ENCODE data around the gene METRN.
A peak's percentile ranks its signal among the peaks of the same experiment; 100 is the strongest.

The METRN gene

DNA sequence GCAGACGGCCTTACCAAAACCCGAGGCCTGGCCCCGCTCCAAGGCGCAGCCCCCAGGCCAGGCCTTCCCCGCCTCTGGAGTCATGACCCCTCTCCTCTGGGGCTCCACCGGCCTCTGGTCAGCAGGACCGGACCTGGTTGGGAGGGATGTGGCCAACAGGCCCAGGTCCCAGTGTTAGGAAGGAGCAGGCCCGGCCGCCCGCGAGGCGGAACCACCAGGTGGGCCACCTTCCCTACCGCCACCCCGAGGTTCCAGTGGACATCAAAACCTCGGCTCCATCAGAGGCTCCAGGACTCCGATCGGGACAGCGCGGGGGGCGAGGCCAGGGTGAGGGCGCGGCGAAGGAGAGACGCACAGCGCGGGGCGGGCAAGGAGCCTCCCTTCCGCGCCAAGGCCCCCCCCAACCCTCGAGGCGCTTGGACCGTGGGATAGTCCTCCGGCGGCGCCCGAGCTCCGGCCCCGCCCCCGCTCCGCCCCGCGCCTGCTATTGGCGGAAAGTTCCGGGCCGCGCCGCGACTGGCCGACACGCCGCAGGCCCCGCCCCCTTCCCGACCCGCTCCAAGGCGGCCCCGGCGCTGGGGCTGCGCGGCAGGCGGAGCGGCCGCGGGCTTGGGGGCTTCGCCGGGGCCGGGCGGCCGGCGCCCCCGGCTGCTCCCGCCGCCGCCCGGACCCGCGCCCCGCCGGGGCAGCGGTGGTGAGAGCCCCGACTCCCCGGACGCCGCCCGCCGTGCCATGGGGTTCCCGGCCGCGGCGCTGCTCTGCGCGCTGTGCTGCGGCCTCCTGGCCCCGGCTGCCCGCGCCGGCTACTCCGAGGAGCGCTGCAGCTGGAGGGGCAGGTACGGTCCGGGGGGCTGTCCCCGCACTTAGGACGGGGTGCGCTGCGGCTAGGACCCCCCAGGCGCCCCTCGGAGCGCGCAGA lies at the start of gene METRN:
Gene METRN, plus strand, starts transcription at position 561 of the 919 bp plus-strand sequence. Its CDS starts 172 bp downstream, at position 733.
- DNase-seq, result peak; percentile 26 to 40

- no peak for DNase-seq
Observed at GRCh38 chr16:666572-666971, 48.3 kb upstream of the METRN start.

DNA sequence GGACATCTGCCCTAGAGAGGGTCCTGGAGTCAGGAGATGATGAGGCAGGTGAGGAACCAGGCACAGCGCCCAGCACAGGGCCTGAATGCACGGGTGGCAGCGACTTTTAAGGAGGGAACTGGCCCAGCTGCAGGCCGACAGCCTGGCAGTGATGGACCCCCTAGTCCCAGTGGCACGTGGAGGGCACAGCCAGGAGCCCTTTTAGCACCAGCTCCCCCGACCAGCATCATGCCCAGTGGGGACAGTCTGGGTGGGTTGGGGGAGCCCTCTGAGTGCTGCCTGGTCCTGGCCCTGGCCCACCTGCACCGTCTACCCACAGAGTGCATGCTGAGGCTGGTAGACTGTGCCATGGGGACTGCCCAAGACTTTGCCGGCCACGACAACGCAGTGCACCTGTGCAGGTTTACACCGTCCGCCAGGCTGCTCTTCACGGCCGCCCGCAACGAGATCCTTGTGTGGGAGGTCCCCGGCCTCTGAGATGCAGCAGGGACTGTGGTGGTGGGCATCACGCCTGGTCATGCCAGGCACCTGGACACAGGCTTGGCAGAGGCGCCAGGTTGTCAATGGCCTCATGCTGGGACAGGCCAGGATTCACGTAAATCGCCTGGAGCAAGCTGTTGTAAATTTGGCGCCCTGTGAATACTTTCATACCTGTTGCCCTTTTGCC lies 47.7 kb upstream of the METRN start:
- DNase-seq, result no peak

- peak; percentile 59 to 72 for DNase-seq
Observed at GRCh38 chr16:667780-668518, 47.0 kb upstream of the METRN start, which contains the start of gene RHOT2. RHOT2 (plus strand) TSS chr16:668132; CDS start chr16:668200, 68 bp downstream.

- DNase-seq, result no peak
Observed at GRCh38 chr16:668519-669171, 46.3 kb upstream of the METRN start.

DNA sequence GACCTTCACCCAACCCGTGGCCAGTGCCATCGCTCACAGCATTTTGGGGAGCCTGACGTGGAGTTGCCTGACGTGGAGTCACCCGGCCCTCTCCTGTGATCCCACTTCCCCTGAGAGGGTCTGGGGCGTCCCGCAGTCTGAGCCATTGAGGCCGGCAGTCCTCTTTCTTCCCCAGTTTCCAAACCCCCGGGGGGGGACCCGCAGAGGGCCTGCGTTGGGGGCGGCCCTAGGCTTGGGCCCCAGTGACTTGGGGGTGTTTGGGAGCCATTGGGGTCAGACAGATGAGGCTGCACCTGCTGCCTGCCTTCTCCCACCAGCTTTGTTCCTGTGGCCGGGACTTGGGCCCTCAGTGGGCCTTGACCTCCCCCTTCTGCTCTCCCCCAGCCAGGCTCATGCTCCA lies 45.3 kb upstream of the METRN start:
- no peak for DNase-seq

DNA sequence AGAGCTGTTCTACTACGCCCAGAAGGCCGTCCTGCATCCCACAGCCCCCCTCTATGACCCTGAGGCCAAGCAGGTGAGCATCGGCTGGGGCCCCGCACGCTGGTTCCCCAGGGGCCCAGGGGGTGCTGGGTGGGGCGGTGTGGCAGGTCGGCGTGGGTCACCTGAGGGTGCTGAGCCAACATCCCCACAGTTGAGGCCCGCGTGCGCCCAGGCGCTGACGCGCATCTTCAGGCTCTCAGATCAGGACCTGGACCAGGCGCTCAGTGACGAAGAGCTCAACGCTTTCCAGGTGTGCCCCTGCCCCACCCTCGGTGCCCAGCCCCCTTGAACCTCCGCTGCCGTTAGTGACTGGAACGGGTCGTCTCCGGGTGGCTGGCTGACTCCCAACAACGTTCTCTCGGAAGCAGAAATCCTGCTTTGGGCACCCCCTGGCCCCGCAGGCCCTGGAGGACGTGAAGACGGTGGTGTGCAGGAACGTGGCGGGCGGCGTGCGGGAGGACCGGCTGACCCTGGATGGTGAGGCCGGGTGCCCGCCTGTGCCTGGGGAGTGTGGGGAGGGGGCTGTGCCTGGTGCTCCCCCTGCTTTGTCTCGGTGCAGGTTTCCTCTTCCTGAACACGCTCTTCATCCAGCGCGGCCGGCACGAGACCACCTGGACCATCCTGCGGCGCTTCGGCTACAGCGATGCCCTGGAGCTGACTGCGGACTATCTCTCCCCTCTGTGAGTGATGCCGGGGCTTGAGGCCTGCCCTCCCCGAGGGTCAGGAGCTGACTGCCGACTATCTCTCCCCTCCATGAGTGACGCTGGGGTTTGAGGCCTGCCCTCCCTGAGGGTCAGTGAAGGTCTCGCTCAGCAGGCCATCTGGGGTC lies 44.2 kb upstream of the METRN start:
- DNase-seq, result no peak

DNA sequence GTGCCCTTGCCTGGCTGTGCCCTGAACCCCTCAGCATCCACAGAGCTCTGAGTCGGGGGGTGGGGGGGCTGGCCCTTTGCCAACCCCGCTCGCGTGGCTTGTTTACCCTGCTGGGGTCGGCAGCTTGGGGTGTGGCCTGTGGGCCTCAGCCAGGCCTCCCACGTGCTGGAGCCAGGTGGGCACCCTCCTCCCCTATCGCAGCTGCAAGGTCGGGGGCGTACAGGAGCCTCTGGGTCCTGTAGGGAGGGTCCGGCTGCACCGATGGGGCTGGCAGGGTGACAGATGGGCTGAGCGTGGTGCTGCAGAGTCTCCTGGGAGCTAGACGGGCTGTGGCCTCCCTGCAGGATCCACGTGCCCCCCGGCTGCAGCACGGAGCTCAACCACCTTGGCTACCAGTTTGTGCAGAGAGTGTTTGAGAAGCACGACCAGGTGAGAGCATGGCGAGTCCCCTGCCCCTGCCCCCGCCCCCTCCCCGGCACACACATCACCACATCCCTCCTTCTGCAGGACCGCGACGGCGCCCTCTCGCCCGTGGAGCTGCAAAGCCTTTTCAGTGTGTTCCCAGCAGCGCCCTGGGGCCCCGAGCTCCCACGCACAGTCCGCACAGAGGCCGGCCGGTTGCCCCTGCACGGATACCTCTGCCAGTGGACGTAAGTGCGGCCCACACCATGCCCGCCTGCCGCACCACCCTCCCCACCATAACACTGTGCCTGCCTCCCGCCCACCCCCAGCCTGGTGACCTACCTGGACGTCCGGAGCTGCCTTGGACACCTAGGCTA lies 43.4 kb upstream of the METRN start:
- no peak for DNase-seq

DNA sequence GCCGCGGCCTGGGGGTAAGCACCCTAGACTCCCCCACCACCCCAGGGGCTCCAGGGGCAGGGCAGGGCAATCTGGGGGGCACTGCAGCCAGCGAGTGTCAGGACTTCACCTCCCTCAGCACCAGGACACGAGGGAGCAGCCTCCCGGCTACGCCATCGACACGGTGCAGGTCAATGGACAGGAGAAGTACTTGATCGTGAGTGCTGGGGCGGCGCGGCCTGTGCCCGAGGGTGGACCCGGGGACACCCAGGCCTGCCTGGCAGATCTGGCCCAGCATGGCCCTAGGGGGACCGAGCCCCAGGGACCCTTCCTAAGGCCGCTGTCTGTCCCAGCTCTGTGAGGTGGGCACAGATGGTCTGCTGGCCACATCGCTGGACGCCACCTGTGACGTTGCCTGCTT lies 42.5 kb upstream of the METRN start:
- DNase-seq, result no peak

GRCh38 chr16:672851-673250 lies 42.1 kb upstream of the METRN start:
- no peak for DNase-seq

- no peak for DNase-seq
Observed at GRCh38 chr16:673399-673991, 41.4 kb upstream of the METRN start.

DNA sequence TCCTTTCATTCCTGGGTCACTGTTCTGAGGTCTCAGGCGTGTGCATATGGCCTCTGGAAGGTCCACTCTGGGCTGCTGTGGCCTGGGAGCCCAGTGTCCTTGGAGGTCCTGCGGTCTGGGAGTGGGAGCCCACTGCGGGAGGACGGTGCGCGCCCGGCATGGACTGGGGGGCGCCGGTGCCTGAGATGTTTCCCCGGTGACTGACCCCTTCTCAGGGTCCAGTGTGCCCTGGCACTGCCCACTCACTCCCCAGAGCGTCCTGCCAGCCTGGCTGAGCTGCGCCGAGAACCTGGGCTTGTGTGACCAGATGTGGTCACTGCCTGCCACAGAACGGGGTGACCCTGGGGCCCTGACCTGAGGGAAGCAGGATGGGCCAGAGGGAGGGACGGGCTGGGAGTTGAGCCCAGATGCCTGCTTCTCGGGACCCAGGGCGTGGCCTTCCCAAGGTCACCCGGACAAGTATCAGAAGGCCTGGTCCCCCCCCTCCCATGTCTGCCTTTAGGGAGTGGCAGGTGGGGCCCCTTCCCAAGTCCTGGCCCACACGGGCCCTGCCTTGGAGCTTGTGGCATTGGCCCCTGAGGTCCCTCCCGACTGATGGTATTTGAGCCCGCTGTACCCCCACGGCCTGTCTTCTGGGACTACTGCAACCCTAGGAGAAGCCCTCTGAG lies 40.6 kb upstream of the METRN start:
- DNase-seq, result no peak

DNA sequence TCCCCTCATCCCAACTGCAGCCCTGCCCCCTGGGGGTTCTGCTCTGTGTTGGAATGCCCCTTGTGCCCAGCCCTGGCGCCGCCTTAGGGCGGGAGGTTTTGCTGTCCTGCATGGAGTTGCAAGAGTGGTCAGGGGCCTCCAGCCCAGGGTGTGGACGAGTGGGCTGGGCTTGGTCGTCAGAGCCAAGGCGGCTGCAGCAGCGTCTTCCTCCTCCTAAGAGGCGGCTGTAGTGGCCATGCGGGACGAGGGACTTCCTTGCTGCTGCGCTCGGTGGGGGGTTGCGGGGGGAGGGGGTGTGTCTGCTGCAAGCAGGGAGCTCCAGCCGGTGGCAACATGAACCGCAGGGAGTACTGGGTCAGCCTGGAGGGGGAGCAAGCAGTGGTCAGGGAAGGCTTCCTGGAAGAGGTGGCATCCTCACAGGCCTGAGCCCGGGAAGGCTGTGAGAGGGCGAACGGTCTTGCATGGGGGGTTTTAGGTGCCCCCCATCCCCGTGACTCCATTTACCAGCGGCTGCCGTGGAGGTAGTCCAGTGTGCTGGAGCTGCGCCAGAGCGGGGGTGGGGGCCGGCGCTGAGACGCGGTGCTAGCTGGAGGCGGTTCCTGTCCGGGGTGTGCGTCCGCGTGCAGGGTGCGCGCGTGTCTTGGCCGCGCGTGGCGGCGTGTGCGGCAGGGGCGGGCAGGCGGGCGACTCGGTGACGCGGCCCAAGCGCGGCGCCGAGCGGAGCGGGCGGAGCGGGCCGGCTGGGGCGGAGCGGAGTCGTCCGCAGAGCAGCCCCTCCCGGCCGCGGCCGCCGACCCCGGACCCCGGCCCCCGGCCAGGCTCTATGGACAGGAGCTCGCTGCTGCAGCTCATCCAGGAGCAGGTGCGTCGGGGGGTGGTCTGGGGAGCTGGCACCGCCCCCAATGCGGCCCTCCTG lies 39.7 kb upstream of the METRN start, which contains the start of gene RHBDL1:
Gene RHBDL1, plus strand, starts transcription at position 704 of the 916 bp plus-strand sequence. Its CDS starts 120 bp downstream, at position 824.
- no peak for DNase-seq

DNA sequence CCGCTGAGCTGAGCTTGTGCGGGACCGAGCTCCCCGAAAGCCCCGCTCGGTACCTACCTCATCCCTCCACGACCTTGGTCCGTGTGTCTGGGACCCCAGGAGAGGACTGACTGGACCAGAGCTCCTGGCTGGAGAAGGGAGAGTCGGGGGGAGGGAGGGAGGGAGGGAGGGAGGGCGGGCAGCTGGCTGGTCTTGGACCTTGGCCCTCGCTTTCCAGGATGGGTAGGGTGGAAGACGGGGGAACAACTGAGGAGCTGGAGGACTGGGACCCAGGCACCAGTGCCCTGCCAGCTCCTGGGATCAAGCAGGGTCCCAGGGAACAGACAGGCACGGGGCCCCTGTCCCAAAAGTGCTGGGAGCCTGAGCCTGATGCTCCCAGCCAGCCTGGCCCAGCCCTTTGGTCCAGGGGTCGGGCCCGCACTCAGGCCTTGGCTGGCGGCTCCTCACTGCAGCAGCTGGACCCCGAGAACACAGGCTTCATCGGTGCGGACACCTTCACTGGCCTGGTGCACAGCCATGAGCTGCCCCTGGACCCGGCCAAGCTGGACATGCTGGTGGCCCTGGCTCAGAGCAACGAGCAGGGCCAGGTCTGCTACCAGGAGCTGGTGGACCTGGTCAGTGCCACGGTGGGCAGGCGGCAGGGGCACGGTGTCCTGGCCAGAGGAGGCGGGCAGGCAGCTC lies 38.9 kb upstream of the METRN start:
- DNase-seq, result no peak

DNA sequence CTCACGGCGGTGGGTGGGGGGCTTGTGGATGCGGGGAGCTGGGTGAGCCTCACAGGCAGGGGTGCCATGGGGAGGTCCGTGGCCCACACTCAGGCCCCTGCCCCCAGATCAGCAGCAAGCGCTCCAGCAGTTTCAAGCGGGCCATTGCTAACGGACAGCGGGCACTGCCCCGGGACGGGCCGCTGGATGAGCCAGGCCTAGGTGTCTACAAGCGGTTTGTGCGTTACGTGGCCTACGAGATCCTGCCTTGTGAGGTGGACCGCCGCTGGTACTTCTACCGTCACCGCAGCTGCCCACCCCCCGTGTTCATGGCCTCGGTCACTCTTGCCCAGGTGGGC lies 38.4 kb upstream of the METRN start:
- no peak for DNase-seq

- DNase-seq, result no peak
Observed at GRCh38 chr16:676913-677312, 38.0 kb upstream of the METRN start.

DNA sequence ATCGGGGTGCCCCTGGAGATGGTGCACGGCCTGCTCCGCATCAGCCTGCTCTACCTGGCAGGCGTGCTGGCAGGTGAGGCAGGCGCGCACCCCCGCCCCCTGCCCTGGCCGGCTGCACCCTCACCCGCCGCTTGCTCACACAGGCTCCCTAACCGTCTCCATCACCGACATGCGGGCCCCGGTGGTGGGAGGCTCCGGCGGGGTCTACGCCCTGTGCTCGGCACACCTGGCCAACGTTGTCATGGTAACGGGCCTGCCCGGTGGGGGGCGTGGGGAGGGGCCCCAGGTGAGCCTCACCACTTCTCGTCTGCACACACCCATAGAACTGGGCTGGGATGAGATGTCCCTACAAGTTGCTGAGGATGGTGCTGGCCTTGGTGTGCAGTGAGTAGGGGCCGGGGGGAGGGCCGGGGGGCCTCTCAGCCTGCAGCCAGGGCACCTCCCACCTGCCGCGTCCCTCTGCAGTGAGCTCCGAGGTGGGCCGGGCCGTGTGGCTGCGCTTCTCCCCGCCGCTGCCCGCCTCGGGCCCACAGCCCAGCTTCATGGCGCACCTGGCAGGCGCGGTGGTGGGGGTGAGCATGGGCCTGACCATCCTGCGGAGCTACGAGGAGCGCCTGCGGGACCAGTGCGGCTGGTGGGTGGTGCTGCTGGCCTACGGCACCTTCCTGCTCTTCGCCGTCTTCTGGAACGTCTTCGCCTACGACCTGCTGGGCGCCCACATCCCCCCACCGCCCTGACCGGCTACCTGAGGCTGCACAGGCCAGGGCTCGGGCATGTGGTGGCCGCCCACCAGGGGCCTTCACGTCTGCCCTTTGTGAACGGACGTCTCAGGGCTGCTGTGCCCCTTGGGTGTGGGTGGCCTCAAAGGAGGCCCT lies 37.4 kb upstream of the METRN start:
- DNase-seq, result no peak

Data from Kasumi-1 (cell line).